Inferior parietal cortex (tissue), 1 donor: ENCODE measurements around the gene IFT27.

Source experiments
- DNase-seq: peaks from one replicate; pipeline ENCODE4 v3.0.0-alpha.2; 2016; ENCODE audit errors: extremely low spot score

The IFT27 gene

GRCh38 chr22:36725366-36726006, 50.4 kb downstream of the IFT27 start:
- DNase-seq, result no peak

- DNase-seq, result no peak
Observed at GRCh38 chr22:36724836-36725235, 51.1 kb downstream of the IFT27 start.

- DNase-seq, result no peak
Observed at GRCh38 chr22:36722055-36722454, 53.9 kb downstream of the IFT27 start.

DNA sequence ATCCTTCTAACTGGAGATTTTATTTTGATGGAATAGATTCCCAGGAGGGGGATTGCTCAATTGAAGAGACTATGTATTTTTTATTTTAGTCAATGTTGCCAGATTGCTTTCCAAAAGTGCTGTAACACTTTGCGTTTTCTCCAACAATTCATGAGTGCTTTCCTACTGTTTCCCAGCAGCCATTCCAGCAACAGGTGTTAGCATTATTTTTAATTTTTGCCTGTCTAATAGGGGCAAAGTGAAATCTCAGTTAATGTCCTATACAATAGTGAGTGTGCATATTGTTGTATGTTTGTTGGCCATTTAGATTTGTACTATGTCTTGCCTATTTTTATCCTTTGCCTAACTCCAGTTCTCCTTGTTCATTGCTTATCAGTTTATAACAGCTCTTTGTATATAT, 60.3 kb downstream of the IFT27 start:
- no peak for DNase-seq

DNA sequence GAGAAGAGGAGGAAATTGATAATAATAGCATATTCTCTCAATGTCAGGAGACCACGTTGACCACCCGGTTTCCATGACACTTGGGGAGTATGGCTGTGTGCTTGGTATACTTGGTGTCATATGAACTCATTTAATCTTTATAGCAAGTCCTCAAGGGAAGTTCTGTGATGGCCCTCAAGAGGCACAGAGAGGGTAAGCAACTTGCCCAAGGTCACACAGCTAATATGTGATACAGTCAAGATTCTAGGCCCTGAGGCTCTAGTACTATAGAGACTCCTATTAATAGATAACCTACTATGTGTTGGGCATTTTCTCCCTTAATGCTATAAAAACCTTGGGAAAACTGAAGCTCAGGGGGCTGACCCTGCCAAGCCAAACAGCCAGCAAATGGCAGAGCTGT, 61.8 kb downstream of the IFT27 start:
- DNase-seq, result no peak

DNA sequence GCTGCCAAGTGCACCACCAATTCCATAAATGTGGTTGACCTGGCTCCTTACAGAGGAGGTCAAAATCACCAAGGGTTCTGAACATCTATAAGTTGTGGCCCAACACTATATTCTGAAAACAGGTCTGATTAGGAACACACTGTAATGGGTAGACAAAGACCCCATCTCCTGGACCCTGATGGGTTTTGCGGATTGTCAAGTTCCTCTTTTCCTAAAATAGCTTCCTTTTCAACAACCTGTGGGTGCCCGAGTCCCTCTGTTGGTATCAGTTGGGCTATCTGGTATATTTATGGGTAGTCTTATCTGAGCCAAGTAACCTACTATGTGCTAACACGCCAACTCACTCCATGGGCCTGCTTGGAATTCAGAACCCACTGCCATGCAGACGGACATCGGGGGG, 62.5 kb downstream of the IFT27 start:
- no peak for DNase-seq
